VCaP (cell line): Measurements from ENCODE around the gene DPH6.
"Not testable (repeated sequence)": the region's sequence is repeated elsewhere in the genome, so short reads cannot be mapped to it uniquely, and the experiment has no call there.

Experiments
- H3K27ac ChIP-seq: fragments of 450-650 bp; 2 replicates; pipeline ENCODE4 v1.5.1; 2017
- CTCF ChIP-seq: fragments of 450-650 bp; conservative IDR thresholded peaks from 2 replicates; pipeline ENCODE4 v1.5.1; 2017; ENCODE audit warnings: mild to moderate bottlenecking, moderate library complexity

Gene DPH6

GRCh38 chr15:35330048-35330695 is 215.8 kb downstream of the DPH6 start:
- TF ChIP-seq CTCF, result no peak

GRCh38 chr15:35329521-35329961 is 216.4 kb downstream of the DPH6 start:
- H3K27ac ChIP-seq, result no peak overlapping the region
- no peak for TF ChIP-seq CTCF

More at GRCh38 chr15:35330048-35330695, 215.8 kb downstream of the DPH6 start:
- no peak overlapping the region for H3K27ac ChIP-seq

GRCh38 chr15:35328836-35329235 is 217.1 kb downstream of the DPH6 start:
- H3K27ac ChIP-seq, result not testable (repeated sequence)

- no peak for TF ChIP-seq CTCF
- no peak overlapping the region for H3K27ac ChIP-seq
Observed at GRCh38 chr15:35327789-35328188, 218.2 kb downstream of the DPH6 start.

- H3K27ac ChIP-seq, result no peak overlapping the region; the same call in 1 of the 2 replicates
- TF ChIP-seq CTCF, result no peak
Observed at GRCh38 chr15:35325374-35325941, 220.5 kb downstream of the DPH6 start.

GRCh38 chr15:35323141-35323540 is 222.8 kb downstream of the DPH6 start:
- TF ChIP-seq CTCF, result no peak

GRCh38 chr15:35321926-35322325 is 224.0 kb downstream of the DPH6 start:
- no peak for TF ChIP-seq CTCF

More at GRCh38 chr15:35323141-35323540, 222.8 kb downstream of the DPH6 start:
- H3K27ac ChIP-seq, result no peak overlapping the region

GRCh38 chr15:35320911-35321310 is 225.1 kb downstream of the DPH6 start:
- TF ChIP-seq CTCF, result no peak
- no peak overlapping the region for H3K27ac ChIP-seq

More at GRCh38 chr15:35321926-35322325, 224.0 kb downstream of the DPH6 start:
- H3K27ac ChIP-seq, result no peak overlapping the region
